Activated CD8-positive, alpha-beta T cell treated with anti-CD3 and anti-CD28 coated beads for 36 hours (primary cell): Measurements from ENCODE around the gene SF1. TPM values are rescaled to one million over a fixed set of nuclear protein-coding genes. Genes with fewer than 3 reads are reported as not detected.

Experiments
- ATAC-seq: fragments of 200-7000 bp; cut with Tn5 transposase; one replicate; pipeline ENCODE4 v1.10.0; 2021; ENCODE audit warnings: mild to moderate bottlenecking, moderate library complexity
- CTCF ChIA-PET: fragments of 350-600 bp; sonication (Branson Sonifier 250); formaldehyde crosslinking; loops from one replicate; lab custom pipeline; 2021; ENCODE audit warnings: antibody characterized with exemption; lab: Charles Lee
- POLR2A ChIA-PET: fragments of 350-600 bp; sonication (Branson Sonifier 250); formaldehyde crosslinking; loops from one replicate; lab custom pipeline; 2021; ENCODE audit warnings: antibody characterized with exemption; lab: Charles Lee
- DNase-seq: peaks from one replicate; pipeline ENCODE4 v3.0.0-alpha.2; 2020
- H3K27ac Mint-ChIP-seq: one replicate; pipeline ENCODE4 v1.8.0; 2021; ENCODE audit warnings: mild to moderate bottlenecking, mixed read lengths
- H3K27me3 Mint-ChIP-seq: one replicate; pipeline ENCODE4 v1.8.0; 2021; ENCODE audit warnings: mixed read lengths
- H3K36me3 Mint-ChIP-seq: one replicate; pipeline ENCODE4 v1.8.0; 2021; ENCODE audit warnings: low read depth, mixed read lengths
- H3K4me1 Mint-ChIP-seq: one replicate; pipeline ENCODE4 v1.8.0; 2021; ENCODE audit warnings: low read depth, mixed read lengths
- H3K4me3 Mint-ChIP-seq: one replicate; pipeline ENCODE4 v1.8.0; 2021; ENCODE audit warnings: mild to moderate bottlenecking, moderate library complexity, mixed read lengths
- H3K9me3 Mint-ChIP-seq: one replicate; pipeline ENCODE4 v1.8.0; 2021; ENCODE audit warnings: mixed read lengths
- CTCF ChIP-seq: fragments of 200-600 bp; IDR thresholded peaks from one replicate; pipeline ENCODE4 v1.8.0; 2022; ENCODE audit warnings: antibody characterized with exemption, mild to moderate bottlenecking
- intact Hi-C: fragments of 100-400 bp; cut with micrococcal nuclease; formaldehyde crosslinking; loops from one replicate; pipeline ENCODE4 v1.10.0; 2022
- total RNA-seq, 2 experiments: library from RNA; stranded (reverse); gene quantifications; one replicate each; pipeline ENCODE4 v1.2.3, GENCODE V29; 2021

Gene SF1
- total RNA-seq, 2 experiments from 2014 or later = 325 to 342 TPM

- intact Hi-C loops = loop anchor here (10.0 kb wide), 1 partner anchor 58 kb away; no protein-coding TSS in a partner anchor
- H3K4me3 Mint-ChIP-seq = peak overlapping the region; percentile 31
- DNase-seq (peak; percentile 73), ATAC-seq (peak; percentile 38)
- no peaks in the 10 kb centered on the region for H3K9me3 Mint-ChIP-seq
- TF ChIP-seq CTCF = peak; percentile 91
- ChIA-PET POLR2A (interaction anchor here (1.3 to 16.1 kb wide), 3 partner anchors 24 to 121 kb away, joined by 3 to 331 read pairs (median 3); partner anchors contain the start of genes PYGM and SF1), CTCF (interaction anchor here (0.6 to 6.8 kb wide), 21 partner anchors 9 to 448 kb away, joined by 3 to 54 read pairs (median 5); partner anchors contain the start of genes PYGM and SF1)
- no peaks in the 10 kb centered on the region for H3K27me3 Mint-ChIP-seq
- H3K27ac Mint-ChIP-seq = no peak overlapping the region
- peaks cover 20% of the 10 kb centered on the region for H3K4me1 Mint-ChIP-seq
- H3K36me3 Mint-ChIP-seq = no peaks in the 10 kb centered on the region
Measured at GRCh38 chr11:64742889-64743590, 35.3 kb downstream of the SF1 start.

- DNase-seq = peak; percentile 60
- no peak for TF ChIP-seq CTCF
- H3K27ac Mint-ChIP-seq = no peak overlapping the region
- intact Hi-C loops = loop anchor here (10.0 kb wide), 1 partner anchor 57 kb away; no protein-coding TSS in a partner anchor
- ATAC-seq = peak; percentile 4
- H3K36me3 Mint-ChIP-seq = no peaks in the 10 kb centered on the region
- ChIA-PET POLR2A (interaction anchor here (0.8 to 16.1 kb wide), 4 partner anchors 25 to 425 kb away, joined by 3 to 331 read pairs (median 3); partner anchors contain the start of genes PRDX5, PYGM, SF1 and TRMT112), CTCF (interaction anchor here (0.5 to 6.8 kb wide), 20 partner anchors 8 to 447 kb away, joined by 3 to 54 read pairs (median 4); partner anchors contain the start of genes PYGM and SNX15)
- H3K4me3 Mint-ChIP-seq = peak overlapping the region; percentile 62
- no peaks in the 10 kb centered on the region for H3K9me3 Mint-ChIP-seq
- H3K4me1 Mint-ChIP-seq = peaks cover 20% of the 10 kb centered on the region
- no peaks in the 10 kb centered on the region for H3K27me3 Mint-ChIP-seq
Measured at GRCh38 chr11:64742087-64742888, 36.1 kb downstream of the SF1 start.

DNA sequence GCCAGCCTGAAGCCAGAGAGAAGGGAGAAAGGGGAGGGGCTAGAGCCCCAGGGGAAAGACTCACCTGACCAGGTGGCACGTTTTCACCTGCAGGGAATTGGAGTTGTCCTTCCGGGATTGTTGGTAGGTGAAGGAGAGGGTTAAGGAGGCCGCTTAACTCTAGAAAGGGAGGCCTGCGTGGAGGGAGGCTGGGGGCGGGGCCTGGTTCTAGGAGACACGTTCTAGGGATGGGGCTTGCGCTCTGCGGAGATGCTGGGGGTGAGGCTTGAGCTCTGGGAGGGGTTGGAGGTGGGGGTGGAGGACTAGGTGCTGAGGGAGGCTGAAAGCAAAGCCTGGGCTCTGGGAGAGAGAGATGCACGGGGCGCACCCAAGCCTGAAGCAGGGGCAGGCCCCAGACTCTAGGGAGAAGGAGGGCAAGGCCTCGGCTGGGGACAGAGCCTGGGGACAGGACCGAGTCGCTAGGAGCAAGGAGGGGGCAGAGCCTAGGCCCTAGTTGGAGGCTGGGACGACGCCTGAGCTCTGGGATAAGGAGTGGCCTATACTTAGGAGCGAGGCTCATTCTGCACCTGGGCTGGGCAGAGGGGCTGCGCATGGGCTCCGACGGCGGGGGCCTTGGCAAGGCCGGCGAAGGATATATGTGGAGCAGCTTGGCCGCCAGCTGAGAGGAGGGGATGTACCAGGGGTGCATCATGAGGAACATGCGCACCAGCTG is 36.8 kb downstream of the SF1 start:
- ChIA-PET POLR2A (interaction anchor here (0.8 to 16.1 kb wide), 2 partner anchors 26 to 424 kb away, joined by 3 to 331 read pairs; partner anchors contain the start of genes PRDX5, PYGM, SF1 and TRMT112), CTCF (interaction anchor here (0.8 to 6.8 kb wide), 15 partner anchors 8 to 292 kb away, joined by 3 to 54 read pairs (median 5); no protein-coding TSS in a partner anchor)
- Mint-ChIP-seq H3K27me3 (no peaks in the 10 kb centered on the region), H3K27ac (no peak overlapping the region), H3K4me3 (peak overlapping the region; percentile 62), H3K9me3 (no peaks in the 10 kb centered on the region), H3K4me1 (peaks cover 24% of the 10 kb centered on the region), H3K36me3 (no peaks in the 10 kb centered on the region)
- ATAC-seq = no peak
- no peak for TF ChIP-seq CTCF
- intact Hi-C loops = loop anchor here (10.0 kb wide), 1 partner anchor 57 kb away; no protein-coding TSS in a partner anchor
- no peak for DNase-seq

GRCh38 chr11:64739871-64740270 is 38.5 kb downstream of the SF1 start:
- no peak for TF ChIP-seq CTCF
- Mint-ChIP-seq H3K4me1 (peaks cover 26% of the 10 kb centered on the region), H3K36me3 (no peaks in the 10 kb centered on the region), H3K27me3 (no peaks in the 10 kb centered on the region), H3K4me3 (no peak overlapping the region), H3K27ac (no peak overlapping the region), H3K9me3 (no peaks in the 10 kb centered on the region)
- ChIA-PET POLR2A (no interaction called here), CTCF (interaction anchor here (0.7 to 1.0 kb wide), 3 partner anchors 24 to 290 kb away, joined by 3 read pairs; no protein-coding TSS in a partner anchor)
- intact Hi-C loops = loop anchor here (10.0 kb wide), 1 partner anchor 55 kb away; no protein-coding TSS in a partner anchor
- ATAC-seq = no peak
- DNase-seq = no peak
